Natural killer cell (primary cell): ENCODE results near the gene LGALS4. TPM values are rescaled to one million over a fixed set of nuclear protein-coding genes. Genes with fewer than 3 reads are reported as not detected.

Source experiments
- ATAC-seq, 3 donors: fragments of 150-1000 bp in 2 of 3; fragments of 200-7000 bp in 1 of 3; cut with Tn5 transposase; 1 replicate in 1 of 3; 2 replicates in 2 of 3; pipeline ENCODE4 v1.10.0; 2021; ENCODE audit warnings: mild to moderate bottlenecking in 2 of 3, moderate library complexity in 2 of 3
- DNase-seq, 2 donors: peaks; one replicate each; pipeline versions ENCODE4 v3.0.0 to v3.0.0-alpha.2; 2013 to 2021; ENCODE audit warnings: mixed read lengths in 1 of 2
- H3K27ac ChIP-seq: one replicate; pipeline ENCODE4 v1.5.1; 2013; ENCODE audit warnings: mild to moderate bottlenecking, low read length
- H3K27me3 ChIP-seq: one replicate; pipeline ENCODE4 v1.6.1; 2013; ENCODE audit warnings: low read length; ENCODE audit not compliant: control insufficient read depth, insufficient read depth
- H3K36me3 ChIP-seq: one replicate; pipeline ENCODE4 v1.6.1; 2013; ENCODE audit warnings: low read length; ENCODE audit not compliant: control insufficient read depth, insufficient read depth
- H3K4me1 ChIP-seq: one replicate; pipeline ENCODE4 v1.6.1; 2013; ENCODE audit warnings: low read length; ENCODE audit not compliant: control insufficient read depth, insufficient read depth
- H3K4me3 ChIP-seq: one replicate; pipeline ENCODE4 v1.5.1; 2013; ENCODE audit warnings: low read length
- H3K9me3 ChIP-seq: one replicate; pipeline ENCODE4 v1.6.1; 2013; ENCODE audit warnings: low read length; ENCODE audit not compliant: control insufficient read depth, insufficient read depth
- H3K27ac Mint-ChIP-seq, 2 donors: one replicate each; pipeline ENCODE4 v1.8.0; 2022; ENCODE audit warnings: mild to moderate bottlenecking in 2 of 2, mixed read lengths in 2 of 2, moderate library complexity in 1 of 2
- H3K27me3 Mint-ChIP-seq, 2 donors: one replicate each; pipeline ENCODE4 v1.8.0; 2022; ENCODE audit warnings: low read depth in 2 of 2, mixed read lengths in 2 of 2
- H3K36me3 Mint-ChIP-seq: one replicate; pipeline ENCODE4 v1.8.0; 2022; ENCODE audit warnings: mixed read lengths
- H3K4me1 Mint-ChIP-seq, 2 donors: one replicate each; pipeline ENCODE4 v1.8.0; 2022; ENCODE audit warnings: mixed read lengths in 2 of 2
- H3K4me3 Mint-ChIP-seq: one replicate; pipeline ENCODE4 v1.8.0; 2022; ENCODE audit warnings: mild to moderate bottlenecking, moderate library complexity, mixed read lengths
- H3K9me3 Mint-ChIP-seq, 2 donors: one replicate each; pipeline ENCODE4 v1.8.0; 2022; ENCODE audit warnings: mixed read lengths in 2 of 2
- CTCF ChIP-seq: fragments of 200-600 bp; IDR thresholded peaks from one replicate; pipeline ENCODE4 v1.8.0; 2022; ENCODE audit warnings: antibody characterized with exemption
- WGBS: methylation state at CpG from one replicate; pipeline ENCODE4 v1.1.7; 2013; ENCODE audit warnings: missing lambda C conversion rate; ENCODE audit not compliant: insufficient coverage; 5-methylcytosine and 5-hydroxymethylcytosine counted together
- intact Hi-C: fragments of 100-400 bp; cut with micrococcal nuclease; formaldehyde crosslinking; loops from one replicate; pipeline ENCODE4 v1.14.2; 2022
- total RNA-seq, 4 donors: library from RNA; stranded (reverse); fragments of 120-200 nt in 1 of 4; gene quantifications; one replicate each; pipeline versions ENCODE4 v1.2.3 to v1.2.4, GENCODE V29; 2013 to 2022

The LGALS4 gene
- total RNA-seq, 3 donors from 2014 or later (not counting 1 experiment from before 2014, with no cell fraction given) = 4.2 to 4.8 (median 4.6) TPM

GRCh38 chr19:38853214-38853613 is 40.5 kb upstream of the LGALS4 start:
- peak overlapping the region; percentile 99 to 100 for H3K27ac Mint-ChIP-seq
- H3K4me1 Mint-ChIP-seq = peaks cover 43 to 59% of the 10 kb centered on the region in 2 donors
- intact Hi-C loops = loop anchor here (5.0 kb wide), 1 partner anchor 176 kb away; no protein-coding TSS in a partner anchor
- Histone ChIP-seq H3K4me1 (peaks cover 56% of the 10 kb centered on the region), H3K4me3 (no peak overlapping the region), H3K36me3 (no peaks in the 10 kb centered on the region), H3K9me3 (no peaks in the 10 kb centered on the region), H3K27ac (peak overlapping the region; percentile 100), H3K27me3 (no peaks in the 10 kb centered on the region)
- 92% methylated on average over 17 of the region's 17 CpGs for WGBS
- H3K27me3 Mint-ChIP-seq = no peaks in the 10 kb centered on the region
- ATAC-seq (no peak), DNase-seq (no peak)
- H3K9me3 Mint-ChIP-seq = no peaks in the 10 kb centered on the region
- no peak for TF ChIP-seq CTCF
- peak overlapping the region; percentile 89 for H3K4me3 Mint-ChIP-seq
- no peaks in the 10 kb centered on the region for H3K36me3 Mint-ChIP-seq

DNA sequence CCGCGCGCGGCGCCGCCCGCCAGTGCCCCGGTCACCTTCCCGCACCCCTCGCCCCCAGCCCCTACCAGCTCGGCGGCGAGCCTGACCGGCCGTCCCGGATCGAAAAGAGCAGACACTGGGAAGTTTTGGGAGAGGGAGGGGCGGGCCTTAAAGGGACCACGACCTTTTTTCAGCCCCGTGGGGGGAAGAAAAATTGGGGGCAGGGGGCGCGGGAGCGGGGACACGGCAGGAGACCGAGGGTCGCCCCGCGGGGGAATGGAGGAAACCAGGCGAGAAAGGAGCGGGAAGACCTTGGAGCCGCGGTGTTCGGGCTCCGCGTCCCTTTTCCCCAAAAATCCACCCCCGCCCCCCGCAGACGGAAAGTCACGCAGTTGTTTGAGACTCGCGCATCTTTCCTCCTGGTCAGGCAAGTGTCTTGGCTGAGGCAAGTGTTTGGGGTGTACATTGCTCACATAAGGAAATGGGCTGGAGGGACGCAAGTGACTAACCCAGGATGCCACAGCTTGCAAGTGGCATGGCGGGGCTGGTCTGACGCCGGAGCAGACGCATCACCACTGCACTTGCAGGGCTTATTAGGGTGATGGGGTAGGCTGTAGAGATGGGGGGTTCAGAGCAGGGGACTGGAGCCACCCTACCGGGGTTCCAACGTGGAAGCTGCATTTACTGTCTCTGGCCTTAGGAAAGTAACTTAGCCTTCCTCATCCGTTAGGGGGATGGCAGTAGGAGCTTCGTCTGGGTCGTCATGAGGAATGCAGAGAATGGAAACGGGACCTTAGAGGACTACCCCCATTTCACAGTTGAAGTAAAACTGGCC is 39.7 kb upstream of the LGALS4 start:
- Mint-ChIP-seq H3K27me3 (no peaks in the 10 kb centered on the region), H3K4me3 (peak overlapping the region; percentile 89), H3K4me1 (peaks cover 48 to 63% of the 10 kb centered on the region in 2 donors), H3K9me3 (no peaks in the 10 kb centered on the region), H3K27ac (peak overlapping the region; percentile 99 to 100), H3K36me3 (no peaks in the 10 kb centered on the region)
- DNase-seq = peak; percentile 78 to 82
- Histone ChIP-seq H3K9me3 (no peaks in the 10 kb centered on the region), H3K36me3 (peaks cover 4% of the 10 kb centered on the region), H3K4me1 (peaks cover 56% of the 10 kb centered on the region), H3K4me3 (peak overlapping the region; percentile 96), H3K27me3 (no peaks in the 10 kb centered on the region), H3K27ac (peak overlapping the region; percentile 100)
- intact Hi-C loops = loop anchor here (5.0 kb wide), 1 partner anchor 175 kb away; no protein-coding TSS in a partner anchor
- 2% methylated on average over 42 of the region's 52 CpGs for WGBS
- no peak for TF ChIP-seq CTCF
- ATAC-seq = peak in 2 of 3 donors; percentile 8 to 14

- WGBS = 0% methylated on average over 55 of the region's 67 CpGs
- intact Hi-C loops = loop anchor here (2.0 to 5.0 kb wide), 2 partner anchors 174 to 551 kb away; no protein-coding TSS in a partner anchor
These were observed 39.0 kb upstream of the LGALS4 start for GRCh38 chr19:38851622-38852230.

More at GRCh38 chr19:38851622-38852230, 39.0 kb upstream of the LGALS4 start:
- TF ChIP-seq CTCF = no peak
- DNase-seq (peak; percentile 88 to 95), ATAC-seq (peak; percentile 19 to 37 (median 22))
- peak overlapping the region; percentile 100 for H3K27ac ChIP-seq
- H3K36me3 ChIP-seq = peaks cover 12% of the 10 kb centered on the region
- Mint-ChIP-seq H3K36me3 (no peaks in the 10 kb centered on the region), H3K4me3 (peak overlapping the region; percentile 96), H3K9me3 (no peaks in the 10 kb centered on the region), H3K27ac (peak overlapping the region; percentile 99 to 100), H3K27me3 (no peaks in the 10 kb centered on the region), H3K4me1 (peaks cover 48 to 63% of the 10 kb centered on the region in 2 donors)
- no peaks in the 10 kb centered on the region for H3K27me3 ChIP-seq
- peak overlapping the region; percentile 96 for H3K4me3 ChIP-seq
- H3K4me1 ChIP-seq = peaks cover 57% of the 10 kb centered on the region
- no peaks in the 10 kb centered on the region for H3K9me3 ChIP-seq
